ENCODE measurements around the gene AP3M1.
"Not testable (repeated sequence)": the region's sequence is repeated elsewhere in the genome, so short reads cannot be mapped to it uniquely, and the experiment has no call there.

Gene AP3M1, protein sequence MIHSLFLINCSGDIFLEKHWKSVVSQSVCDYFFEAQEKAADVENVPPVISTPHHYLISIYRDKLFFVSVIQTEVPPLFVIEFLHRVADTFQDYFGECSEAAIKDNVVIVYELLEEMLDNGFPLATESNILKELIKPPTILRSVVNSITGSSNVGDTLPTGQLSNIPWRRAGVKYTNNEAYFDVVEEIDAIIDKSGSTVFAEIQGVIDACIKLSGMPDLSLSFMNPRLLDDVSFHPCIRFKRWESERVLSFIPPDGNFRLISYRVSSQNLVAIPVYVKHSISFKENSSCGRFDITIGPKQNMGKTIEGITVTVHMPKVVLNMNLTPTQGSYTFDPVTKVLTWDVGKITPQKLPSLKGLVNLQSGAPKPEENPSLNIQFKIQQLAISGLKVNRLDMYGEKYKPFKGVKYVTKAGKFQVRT

DNA sequence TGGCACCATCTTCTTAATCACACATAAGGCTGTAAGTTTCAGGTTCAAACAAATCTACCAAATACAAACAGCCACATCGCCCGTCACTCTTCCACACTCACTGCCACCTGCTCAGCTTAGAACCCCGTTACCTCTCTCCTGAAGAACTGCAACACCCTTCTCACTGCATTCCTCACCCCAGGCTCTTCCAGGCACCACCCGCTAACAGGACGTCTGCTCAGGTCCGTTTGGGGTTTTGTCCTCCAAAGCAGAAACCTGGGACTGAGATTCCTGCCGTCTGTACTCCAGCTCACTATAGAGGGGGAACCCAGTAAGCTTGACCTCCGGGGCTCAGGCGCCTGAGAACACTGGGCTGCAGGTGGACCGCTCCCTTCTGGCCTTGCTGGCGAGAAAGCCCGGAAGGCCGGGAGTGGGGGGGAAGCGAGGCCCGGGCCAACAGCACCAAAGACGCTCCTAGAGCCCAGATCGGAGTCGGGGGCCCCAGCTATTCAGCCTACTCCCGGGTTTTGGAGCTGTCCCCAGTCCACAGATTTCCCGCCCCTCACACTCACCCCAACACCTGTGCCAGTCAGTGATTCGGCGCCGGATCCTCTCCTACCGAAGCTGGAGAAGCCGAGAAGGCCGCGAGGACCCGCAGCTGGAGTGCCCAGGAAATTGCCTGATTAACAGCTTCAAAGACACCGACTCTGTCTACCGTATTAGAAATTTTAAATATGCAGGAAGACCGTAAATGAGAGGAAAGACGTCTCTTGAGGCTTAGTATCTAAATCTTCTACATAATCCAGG, at the start of gene AP3M1:
Gene AP3M1, minus strand, starts transcription at position 625 of the 786 bp plus-strand sequence. CDS start 12,449 bp downstream, outside the sequence.
- peak; percentile 66 to 77 for DNase-seq (ENCODE audit: low read depth in 2 of 2)

DNA sequence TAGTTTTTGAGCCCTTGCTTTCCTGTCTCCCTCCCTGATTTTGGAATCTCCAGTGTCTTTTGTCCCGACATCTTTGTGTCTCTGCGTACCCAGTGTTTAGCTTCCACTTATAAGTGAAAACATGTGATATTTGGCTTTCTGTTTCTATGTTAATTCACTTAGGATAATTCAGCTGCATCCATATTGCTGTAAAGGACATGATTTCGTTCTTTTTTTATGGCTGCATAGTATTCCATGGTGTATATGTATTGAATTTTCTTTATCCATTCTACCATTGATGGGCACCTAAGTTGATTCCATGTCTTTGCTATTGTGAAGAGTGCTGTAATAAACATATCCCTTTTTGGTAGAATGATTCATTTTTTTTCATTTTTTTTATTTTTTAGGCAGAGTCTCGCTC, 48.7 kb upstream of the AP3M1 start:
- DNase-seq (ENCODE audit: low read depth in 2 of 2), result no peak

DNA sequence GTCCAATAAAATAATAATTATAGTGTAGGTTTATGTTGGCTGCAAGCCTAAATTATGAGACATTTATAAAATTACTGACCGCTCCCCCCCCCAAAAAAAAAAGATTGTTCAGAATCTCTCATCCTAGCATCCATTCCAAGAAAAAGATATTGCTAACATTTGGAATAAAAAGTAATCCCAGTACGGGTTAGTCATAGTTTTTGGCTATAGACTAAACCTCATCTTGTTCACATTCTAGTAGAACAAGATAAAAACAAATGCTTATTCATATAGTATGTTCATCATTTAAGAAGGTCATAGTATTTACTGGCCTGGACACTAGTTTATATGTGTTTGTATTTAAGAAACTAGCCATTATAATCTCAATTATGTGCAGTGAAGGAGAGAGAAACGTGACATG, 44.4 kb upstream of the AP3M1 start:
- no peak for DNase-seq (ENCODE audit: low read depth in 2 of 2)

DNA sequence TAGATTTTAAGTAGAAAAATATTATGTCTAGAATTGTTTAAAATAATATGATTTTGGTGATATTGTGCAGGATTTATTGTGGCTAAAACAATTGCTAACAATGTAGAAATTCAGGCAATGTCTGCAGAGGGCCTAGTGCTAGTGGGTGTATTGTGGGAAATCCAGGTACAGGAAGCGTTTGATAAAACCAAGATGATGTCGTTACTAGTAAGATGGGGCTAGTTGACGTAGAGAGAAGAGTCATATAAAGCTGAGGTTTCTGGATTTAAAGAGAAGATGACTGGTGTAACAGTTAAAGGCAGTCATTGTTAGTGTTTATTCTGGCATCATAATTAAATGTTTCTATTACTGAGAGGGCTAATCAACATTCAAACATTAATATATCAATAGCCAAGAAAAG, 43.9 kb upstream of the AP3M1 start:
- no peak for DNase-seq (ENCODE audit: low read depth in 2 of 2)

DNA sequence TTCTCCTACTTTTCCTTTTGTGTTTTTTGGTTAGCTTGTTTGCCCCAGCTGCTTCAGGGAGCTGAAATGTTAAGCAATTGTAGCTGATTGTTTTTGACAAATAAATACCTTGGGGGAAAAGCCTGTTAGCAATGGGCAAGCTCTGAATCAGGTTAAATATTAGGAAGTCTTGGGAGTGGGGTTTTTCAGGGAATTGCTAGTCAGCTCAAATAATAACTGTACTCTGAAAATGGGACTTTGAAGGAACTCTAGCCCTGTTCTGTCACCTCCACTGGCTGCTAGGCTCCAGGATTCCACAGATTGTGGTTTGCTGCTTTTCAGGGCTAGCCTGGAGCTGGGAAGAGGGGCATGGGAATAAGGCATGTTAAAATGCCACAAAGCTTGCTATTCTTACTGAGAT, 39.9 kb upstream of the AP3M1 start:
- DNase-seq (ENCODE audit: low read depth in 2 of 2), result no peak

DNA sequence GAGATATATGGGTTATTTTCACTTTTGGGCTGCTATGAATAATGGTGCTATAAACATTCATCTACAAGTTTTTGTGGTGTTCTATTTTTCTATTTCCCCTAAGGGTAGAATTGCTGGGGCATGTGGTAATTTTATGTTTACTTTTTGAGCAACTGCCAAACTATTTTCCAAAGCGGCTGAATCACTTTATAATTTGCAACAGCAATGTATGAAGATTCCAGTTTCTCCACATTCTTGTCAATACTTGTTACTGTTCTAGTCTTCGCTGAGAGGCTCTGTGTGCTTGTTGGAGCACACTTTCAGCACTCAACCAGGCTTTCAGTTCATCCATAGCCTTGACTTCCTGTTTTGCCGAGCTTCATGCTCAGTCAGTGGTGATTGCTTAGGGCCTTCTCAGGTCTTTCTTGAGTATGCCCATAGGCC, 39.4 kb upstream of the AP3M1 start:
- no peak for DNase-seq (ENCODE audit: low read depth in 2 of 2)

DNA sequence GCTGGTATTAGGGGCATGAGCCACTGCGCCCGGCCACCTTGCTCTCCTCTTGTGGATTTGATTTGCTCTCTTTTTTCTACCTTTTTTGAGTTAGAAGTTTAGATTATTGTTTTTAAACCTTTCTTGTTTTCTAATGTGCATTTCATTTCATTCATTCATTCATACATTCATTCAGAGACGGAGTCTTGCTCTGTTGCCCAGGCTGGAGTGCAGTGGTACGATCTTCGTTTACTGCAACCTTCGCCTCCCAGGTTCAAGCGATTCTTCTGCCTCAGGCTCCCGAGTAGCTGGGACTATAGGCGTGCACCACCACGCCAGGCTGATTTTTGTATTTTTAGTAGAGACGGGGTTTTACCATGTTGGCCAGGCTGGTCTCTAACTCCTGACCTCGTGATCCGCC, 38.0 kb upstream of the AP3M1 start:
- DNase-seq (ENCODE audit: low read depth in 2 of 2), result not testable (repeated sequence)

DNA sequence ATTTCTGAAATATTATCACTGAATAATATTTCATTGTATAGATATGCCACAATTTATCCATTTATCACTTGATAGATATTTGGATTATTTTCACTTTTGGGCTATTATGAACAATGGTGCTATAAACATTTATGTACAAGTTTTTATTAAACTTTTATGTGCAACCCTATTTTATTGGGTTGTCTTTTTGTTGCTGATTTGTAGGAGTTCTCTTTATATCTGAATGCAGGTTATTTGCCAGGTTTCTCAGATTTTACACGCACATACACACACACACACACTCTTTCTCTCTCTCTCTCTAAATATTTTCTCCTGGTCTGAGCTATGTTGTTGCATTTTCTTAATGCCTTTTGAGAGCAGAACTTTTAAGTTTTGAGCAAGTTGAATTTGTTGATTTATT, 36.6 kb upstream of the AP3M1 start:
- DNase-seq (ENCODE audit: low read depth in 2 of 2), result no peak

DNA sequence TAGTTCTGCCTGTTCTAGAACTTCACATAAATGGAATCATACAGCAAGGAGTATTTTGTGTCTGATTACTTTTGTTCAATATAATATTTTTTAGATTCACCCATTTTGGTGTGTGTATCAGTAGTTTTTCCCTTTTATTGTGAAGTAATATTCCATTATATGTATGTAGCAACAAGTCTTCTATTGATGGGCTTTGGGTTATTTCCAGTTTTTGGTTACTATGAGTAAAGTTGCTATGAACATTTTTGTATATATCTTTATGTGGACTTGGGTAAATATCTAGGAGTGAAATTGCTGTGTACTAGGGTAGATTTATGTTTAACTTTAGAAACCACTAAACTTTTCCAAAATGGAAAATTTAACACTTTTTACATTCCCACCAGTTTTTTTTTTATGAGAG, 36.0 kb upstream of the AP3M1 start:
- no peak for DNase-seq (ENCODE audit: low read depth in 2 of 2)

DNA sequence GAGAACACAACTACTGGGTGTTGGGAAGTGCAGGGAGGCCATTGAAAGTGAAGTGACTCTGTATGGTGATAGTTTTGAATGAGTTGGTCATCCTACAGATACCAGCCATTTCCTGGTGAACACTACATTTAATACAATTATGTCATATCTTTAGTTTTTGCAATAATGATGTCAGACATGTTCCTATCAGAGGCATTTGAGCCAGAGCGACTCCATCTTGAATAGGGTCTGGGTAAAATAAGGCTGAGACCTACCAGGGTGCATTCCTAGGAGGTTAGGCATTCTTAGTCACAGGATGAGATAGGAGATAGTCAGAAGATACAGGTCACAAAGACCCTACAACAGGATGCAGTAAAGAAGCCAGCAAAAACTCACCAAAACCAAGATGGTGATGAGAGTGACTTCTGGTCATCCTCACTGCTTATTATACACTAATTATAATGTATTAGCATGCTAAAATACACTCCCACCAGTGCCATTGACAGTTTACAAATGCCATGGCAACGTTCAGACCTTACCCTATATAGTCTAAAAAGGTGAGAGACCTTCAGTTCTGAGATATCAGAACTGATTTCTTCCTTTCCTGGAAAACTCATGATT, 28.6 kb upstream of the AP3M1 start:
- DNase-seq (ENCODE audit: low read depth in 2 of 2), result no peak

DNA sequence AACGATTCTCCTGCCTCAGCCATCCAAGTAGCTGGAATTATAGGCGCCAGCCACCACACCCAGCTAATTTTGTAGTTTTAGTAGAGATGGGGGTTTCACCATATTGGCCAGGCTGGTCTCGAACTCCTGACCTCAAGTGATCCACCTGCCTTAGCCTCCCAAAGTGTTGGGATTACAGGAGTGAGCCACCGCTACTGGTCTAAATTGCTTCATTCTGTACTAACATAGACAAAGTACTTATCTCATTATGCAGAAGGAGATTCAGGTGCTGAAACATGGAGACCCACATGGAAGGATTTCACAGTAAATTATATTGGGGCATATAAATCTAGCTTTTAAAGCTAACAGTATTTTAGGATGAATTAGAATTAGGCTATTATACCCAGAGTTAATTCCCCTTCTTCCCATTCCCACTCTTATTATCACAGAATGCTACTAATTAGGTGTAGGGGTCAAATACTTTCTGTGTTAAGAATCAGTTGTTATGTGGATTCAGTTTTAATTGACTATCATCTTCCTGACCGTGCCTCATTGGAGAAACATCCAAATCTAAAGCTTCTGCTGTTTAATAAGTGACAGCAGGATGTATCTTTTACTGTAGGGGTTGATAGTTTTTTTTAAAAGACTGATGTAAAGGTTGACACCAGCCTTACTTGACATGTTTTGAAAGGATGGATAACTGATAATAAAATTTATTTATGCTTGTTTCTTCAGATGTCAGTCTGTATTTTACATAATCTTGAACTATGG, 27.6 kb upstream of the AP3M1 start:
- no peak for DNase-seq (ENCODE audit: low read depth in 2 of 2)

DNA sequence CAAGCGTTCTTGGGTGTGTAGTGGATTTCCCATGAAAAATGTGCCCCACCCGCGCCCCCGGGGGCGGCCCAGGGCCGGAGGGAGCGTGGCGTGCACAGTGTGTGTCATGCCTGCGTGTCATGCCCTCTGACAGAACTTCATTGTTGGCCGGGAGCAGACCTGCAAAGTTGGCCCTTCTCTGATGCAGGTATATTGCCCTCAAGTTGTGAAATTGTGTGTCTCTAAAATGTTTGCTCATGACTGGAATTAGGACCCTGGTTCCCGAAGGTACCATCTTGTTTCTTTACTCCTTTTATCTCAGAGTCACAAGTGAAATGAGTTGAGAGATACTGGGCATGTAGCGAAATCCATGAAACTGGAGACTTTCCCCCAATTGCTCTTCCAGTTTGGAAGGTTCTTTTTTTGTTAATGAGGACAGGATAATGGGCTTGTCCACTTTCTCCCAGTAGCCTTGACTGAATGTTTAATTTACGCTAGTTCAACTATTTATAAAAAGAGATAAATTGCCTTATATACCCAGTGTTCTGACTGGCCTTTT, 26.6 kb upstream of the AP3M1 start:
- DNase-seq (ENCODE audit: low read depth in 2 of 2), result peak; percentile 37 to 38

DNA sequence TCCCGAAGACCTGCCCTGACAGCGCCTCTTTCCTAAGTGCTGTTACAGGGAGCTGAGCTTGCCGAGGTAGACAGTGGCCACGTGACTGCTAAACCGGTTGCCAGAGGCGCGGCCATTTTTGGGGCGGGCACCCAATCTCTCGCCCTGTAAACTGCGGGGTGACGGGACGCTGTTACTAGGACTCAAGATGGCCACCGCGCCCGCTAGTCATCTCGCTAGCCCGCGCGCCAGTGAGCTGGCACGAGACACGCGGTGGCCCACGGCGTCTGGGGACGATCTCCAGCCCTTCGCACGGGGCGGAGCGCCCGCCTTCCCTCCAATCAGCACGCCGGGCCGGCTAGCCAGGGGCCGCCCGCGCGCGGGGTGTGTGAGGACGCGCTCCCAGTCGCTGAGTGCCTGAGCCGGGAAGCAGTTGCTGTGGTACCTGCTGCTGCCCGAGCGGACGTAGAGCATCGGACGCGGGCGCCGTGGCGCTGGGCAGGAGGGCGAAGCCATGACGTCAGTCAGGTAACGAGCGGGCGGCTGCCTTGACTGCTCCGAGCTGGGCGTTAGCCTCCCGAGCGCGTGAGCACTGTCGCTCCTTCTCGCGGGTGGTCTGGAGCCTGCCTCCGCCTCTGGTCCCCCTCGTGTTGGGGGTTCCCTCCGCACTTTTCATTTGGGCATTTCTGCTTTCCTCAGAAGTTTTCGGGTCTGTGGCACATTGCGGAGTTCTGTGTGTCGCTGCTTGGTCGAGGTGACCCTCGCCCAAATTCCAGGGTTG, 25.9 kb upstream of the AP3M1 start:
- DNase-seq (ENCODE audit: low read depth in 2 of 2), result peak; percentile 92 to 96

DNA sequence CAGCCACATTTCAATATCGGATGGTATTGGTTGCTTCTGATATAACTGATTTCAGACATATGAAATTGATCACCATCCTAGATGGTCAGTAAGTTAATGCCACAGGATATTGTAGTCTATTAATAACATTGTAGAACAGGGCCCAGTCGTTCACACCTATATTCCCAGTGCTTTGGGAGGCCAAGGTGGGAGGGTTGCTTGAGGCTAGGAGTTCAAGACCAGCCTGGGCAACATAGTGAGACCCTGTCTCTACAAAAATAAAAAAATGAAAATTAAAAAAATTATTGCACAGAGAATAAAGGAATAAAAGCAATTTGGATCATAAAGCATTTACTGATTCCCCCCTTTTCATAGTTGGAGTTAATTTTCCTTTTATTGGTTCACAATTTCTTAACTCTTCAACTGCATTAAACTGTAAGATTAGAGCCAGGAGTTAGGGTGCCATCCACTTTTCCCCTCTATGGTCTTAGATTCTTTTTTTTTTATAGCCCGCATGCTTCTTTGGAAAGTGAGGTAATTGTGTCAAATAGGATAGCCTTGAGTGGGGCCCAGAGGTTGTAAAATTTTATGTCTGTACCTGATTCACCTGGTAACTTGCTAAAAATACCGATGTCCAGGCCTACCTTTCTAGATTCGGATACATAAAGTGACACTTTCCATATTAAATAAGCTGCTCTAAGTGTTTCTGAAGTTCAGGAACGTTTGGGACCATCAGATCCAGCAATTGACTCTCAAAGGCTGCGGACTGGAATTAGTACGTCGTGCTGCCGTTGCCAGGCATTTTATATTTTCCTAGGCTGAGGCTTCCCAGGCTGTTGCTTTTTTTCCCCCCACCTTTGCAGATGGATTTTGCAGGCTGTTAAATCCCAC, 25.1 kb upstream of the AP3M1 start:
- DNase-seq (ENCODE audit: low read depth in 2 of 2), result no peak

DNA sequence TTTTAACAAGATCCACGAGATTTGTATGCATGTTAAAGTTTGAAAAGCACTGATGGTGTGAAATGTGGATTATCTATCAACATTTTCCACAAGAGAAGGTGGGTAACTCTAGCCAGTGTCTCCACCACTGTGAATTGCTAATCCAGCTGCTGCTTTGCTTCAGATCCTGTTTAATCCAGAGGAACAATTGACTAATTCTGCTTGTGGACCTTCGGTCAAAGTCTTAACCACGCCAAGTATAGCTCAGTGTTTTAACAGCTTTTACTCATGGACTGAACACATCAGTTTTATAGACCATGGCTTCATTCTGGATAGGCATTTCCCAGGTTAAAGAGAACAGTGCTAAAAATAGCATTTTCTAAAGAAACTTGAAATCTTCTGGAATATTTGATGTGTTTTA, 23.9 kb upstream of the AP3M1 start:
- no peak for DNase-seq (ENCODE audit: low read depth in 2 of 2)

DNA sequence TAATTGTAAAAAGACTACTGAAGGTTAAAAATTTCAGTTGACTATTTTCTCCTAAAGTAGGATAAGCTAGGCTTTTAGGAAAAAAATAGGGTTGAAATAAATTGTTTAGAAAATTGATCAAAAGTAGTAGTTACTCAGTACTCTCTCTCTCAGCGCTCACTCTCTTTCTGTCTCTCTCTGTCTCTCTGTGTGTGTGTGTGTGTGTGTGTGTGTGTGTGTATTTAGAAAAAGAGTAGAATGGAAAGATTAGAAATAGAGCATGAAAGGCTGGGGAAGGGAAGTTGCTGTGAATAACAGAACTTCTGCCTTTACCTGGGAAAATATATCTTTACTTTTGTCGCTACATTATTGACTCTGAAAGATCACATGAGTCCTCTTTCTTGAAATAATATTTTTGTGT, 21.0 kb upstream of the AP3M1 start:
- no peak for DNase-seq (ENCODE audit: low read depth in 2 of 2)

DNA sequence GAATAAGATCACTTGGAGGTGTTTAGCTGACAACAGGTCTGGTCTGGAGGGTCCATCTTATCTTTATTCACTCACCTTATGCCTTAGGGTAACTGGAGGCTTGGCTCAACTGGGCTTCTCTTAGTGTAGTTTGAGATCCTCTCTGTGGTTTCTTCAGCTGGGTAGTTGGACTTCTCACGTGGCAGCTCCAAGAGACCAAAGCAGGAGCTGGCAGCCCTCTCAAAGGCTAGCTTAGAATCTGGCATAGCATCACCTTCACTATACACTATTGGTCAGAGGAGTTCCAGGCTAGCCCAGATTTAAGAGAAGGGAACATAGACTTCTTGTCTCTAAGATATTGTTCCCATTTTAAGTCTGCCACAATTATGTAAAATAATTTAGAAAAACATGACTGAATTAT, 16.8 kb upstream of the AP3M1 start:
- no peak for DNase-seq (ENCODE audit: low read depth in 2 of 2)

DNA sequence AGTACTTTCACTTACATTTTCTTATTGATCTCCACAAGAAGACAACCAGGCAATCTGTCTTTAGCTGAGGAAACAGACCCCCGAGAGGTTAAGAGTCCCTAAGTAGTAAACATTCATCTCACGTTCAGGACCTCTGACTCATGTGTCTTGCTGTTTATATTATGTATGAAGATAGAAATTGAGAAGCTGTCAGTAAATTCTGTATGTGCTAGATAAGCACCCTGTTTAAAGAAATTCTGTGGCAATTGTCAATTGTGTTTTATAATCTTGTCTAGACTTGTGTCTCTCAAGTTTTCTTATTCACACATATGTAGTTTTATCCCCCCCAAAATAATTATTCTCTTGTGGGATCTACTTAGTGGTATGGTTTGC, 14.9 kb upstream of the AP3M1 start:
- no peak for DNase-seq (ENCODE audit: low read depth in 2 of 2)

DNA sequence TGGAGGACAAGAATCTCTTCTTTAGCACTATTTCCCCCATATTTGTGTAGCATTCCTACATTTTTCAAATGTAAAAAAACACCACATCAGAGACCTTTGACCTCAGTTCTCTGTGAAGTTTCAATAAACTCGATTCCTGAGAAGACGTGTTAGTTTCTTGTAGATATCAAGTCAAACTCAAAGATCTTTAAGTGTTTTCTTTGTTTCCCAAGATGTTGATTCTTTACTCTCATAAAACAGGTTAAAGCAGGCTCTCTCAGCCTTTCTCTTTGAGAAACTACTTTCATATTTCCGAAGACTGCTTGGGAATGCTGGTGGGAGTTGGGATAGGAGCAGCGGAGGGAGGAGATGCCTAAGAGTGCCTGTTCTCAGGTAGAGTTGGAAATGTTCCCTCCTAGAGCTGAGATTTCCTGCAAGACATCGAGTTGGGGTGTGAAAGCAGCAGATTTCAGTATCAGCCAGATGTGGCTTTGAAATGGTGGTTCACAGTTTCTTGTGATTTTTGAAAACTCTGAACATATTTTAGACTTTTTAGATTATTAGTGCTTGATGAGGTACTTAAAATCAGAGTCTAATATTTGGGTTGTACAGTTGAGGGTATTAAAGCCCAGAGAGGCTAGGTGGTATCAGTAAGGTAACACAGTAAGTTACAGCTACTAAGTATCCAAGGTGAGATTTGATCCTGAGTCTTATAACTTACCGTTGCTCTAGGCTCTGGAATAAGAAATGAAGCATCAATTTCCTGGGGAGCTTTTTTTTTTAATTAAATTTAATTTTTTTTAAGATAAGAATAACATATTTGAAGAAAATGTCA, 14.3 kb upstream of the AP3M1 start:
- no peak for DNase-seq (ENCODE audit: low read depth in 2 of 2)

All from stimulated activated CD4-positive, alpha-beta T cell treated with anti-CD3 and anti-CD28 coated beads, Interleukin-4, amount 100 ng/mL, for 48 hours (primary cell).